Stimulated activated CD8-positive, alpha-beta memory T cell treated with anti-CD3 and anti-CD28 coated beads, Interleukin-12 subunit alpha, Interleukin-12 subunit beta, amount 100 ng/mL, for 1 hour (primary cell): ENCODE data around the gene GPR161.

Experiments used
- DNase-seq: peaks from one replicate; pipeline ENCODE4 v3.0.0-alpha.2; 2020; ENCODE audit warnings: low read depth

Gene GPR161

DNA sequence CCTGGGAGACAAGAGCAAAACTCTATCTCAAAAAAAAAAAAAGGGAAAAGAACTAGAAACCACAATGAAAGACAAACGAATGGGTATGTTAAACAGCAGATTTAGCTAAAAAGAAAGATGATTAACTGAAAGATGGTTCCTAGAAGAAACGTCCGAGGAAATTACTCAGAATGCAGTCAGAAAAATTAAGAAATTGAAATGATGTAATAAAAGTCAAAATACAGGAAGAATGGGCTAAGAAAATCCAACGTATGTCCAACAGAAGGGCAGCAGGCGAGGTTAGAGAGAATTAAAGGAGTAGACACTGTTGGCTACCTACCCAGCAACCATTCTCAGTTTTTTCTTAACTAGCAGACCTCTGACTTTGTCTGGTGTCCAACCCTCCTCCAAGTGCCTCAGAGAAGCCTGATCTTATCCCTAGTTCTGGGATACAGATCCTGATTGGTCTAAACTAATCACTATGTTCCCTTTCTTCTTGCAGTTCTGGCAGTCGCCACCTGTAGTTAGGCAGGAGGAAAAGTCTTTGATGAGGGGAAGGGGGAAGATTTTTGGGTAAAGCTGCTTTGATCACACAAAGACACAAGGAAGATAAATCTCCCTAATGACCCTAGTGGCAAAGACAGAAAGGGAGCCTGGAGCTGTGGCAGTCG, 25.7 kb downstream of the GPR161 start:
- DNase-seq = no peak

- DNase-seq = no peak
Measured at GRCh38 chr1:168106274-168106673, 30.5 kb downstream of the GPR161 start.

GRCh38 chr1:168105846-168106245, 30.9 kb downstream of the GPR161 start:
- DNase-seq = no peak

DNA sequence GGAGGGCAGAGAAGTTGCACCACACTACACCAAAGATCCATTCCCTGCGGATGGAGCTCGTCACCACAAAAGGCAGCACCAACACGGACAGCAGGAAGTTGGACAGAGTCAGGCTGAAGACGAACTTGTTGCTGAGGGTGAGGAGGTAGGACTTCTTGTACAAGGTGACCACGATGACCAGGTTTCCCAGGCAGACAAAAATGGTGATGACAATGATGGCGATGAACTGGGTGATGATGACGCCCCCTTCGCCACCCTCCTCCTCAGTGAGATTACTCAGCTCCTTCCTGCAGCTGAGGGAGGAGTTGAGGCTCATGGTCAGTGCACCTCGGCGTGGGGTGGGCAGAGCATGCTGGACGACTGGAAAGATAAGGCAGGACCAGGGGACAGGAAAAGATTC, 32.2 kb downstream of the GPR161 start:
- no peak for DNase-seq

- DNase-seq = no peak
Measured at GRCh38 chr1:168102487-168102886, 34.2 kb downstream of the GPR161 start.

DNA sequence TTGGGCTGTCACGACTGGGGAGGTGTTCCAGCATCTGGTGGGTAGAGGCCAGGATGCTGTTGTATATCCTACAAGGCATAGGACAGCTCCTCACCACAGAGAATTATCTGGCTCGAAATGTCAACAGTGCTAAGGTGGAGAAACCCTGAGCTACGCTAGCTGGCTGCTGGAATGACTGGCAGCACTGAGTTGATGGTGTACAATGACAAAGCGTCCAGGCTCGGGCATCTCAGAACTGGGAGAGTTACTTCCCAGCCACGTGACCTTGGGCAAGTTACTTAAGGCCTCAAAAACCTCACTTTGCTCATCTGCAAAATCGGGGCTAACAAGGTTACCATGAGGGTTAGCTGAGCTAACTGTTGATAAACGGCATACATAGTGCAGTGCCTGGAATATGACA, 35.4 kb downstream of the GPR161 start:
- no peak for DNase-seq

GRCh38 chr1:168100315-168101002, 36.3 kb downstream of the GPR161 start:
- no peak for DNase-seq

GRCh38 chr1:168099337-168099801, 37.4 kb downstream of the GPR161 start:
- no peak for DNase-seq

DNA sequence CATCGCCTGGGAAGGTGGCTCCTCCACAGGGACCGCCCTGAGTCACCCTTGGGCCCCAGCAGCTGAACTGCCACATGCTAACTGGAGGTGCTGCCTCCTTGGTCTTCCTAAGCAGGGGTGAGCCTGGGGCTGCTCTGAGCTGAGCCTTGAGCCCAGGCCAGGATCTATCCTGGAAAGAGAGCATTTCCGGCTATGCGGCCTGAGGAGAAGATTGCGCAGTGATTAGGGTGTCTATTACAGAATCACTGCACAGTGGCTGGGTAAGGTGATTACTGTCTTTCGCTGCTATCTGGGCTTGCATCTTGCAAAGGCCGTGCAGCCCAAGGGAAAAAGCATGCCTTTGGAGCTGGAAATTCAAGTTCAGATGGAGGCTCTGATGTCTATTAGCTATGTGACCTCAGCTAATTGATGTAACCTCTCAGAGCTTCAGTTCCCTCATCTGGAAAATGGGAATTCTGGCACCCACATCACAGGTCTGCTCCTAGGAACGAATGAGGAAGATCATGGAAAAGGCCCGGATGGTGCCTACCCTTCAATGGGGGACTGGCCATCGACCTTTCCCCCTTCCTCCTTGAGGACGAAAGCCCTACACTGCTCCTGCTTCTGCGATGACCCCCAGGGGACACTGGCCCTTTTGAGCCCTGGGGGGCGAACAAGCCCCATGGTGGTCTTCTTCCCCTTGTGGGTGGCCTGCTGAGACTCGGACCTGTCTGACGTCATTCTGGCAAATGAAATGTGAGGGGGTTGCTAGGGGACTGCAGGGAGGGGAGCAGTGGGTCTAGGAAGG, 38.0 kb downstream of the GPR161 start:
- no peak for DNase-seq

GRCh38 chr1:168097921-168098528, 38.7 kb downstream of the GPR161 start:
- no peak for DNase-seq

DNA sequence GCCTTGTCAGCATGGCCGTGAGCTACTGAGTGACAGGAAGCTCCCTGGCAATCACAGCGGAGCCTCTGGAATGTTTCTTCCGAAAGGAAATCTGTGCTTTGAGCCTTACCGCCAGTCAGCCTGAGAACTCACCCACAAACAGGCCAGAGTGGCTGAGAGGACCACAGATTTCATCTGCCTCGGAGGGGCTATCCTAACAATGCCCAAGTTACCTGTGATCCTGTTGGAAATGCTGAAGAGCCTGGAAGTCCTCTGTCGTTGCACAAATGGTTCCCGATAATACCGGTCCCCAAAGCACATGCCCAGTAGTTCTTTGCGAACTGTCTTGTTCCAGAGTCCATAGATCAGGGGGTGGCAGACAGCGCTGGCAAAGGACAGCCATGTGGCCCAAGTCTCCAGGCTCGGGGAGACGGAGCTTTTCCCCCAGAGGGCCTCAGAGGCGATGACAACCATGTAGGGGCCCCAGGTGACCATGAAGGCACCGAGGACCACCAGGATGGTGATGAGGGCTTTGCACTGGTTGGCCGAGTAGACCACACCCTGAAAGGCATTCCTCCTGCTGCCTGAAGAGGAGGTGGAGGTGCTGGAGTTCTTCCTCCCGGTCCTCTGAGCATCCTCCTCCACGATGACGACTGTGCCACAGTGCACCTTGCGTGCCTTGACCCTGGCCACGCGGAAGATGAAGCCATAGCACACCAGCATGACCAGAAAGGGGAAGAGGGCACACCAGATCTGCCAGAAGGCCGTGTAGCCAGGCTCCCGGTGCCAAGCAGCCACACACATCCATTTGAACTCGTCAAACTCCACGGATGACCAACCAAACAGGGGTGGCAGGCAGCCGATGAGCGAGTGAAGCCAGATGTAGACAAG, 40.2 kb downstream of the GPR161 start:
- no peak for DNase-seq

- DNase-seq = no peak
Measured at GRCh38 chr1:168095476-168095875, 41.3 kb downstream of the GPR161 start.

GRCh38 chr1:168093616-168094015, 43.1 kb downstream of the GPR161 start:
- no peak for DNase-seq

- DNase-seq = no peak
Measured at GRCh38 chr1:168092566-168093355, 44.0 kb downstream of the GPR161 start.

GRCh38 chr1:168091720-168092550, 44.8 kb downstream of the GPR161 start:
- DNase-seq = no peak

- DNase-seq = no peak
Measured at GRCh38 chr1:168091063-168091462, 45.7 kb downstream of the GPR161 start.

GRCh38 chr1:168090395-168090794, 46.3 kb downstream of the GPR161 start:
- DNase-seq = no peak

DNA sequence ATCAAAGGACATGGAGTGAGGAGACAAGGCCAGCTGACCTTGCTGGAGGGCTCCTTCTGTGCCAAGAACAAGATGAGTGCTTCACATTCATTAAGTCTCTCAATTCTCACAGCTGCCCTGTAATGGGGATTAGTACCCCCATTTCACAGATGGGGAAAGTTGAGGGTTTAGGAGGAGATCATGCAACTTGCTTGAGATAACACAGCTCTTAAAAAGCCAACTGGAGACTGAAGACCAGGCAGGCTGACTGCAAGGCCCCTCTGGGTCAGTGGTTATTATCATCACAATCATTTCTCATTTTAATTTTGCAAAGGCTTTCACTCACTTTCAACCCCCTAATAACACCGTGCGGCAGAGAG, 46.8 kb downstream of the GPR161 start:
- DNase-seq = no peak

- no peak for DNase-seq
Measured at GRCh38 chr1:168089326-168089978, 47.3 kb downstream of the GPR161 start.
